Liver (tissue), 3 donors: ENCODE measurements around the gene GNG12.

Experiments
- EGR1 ChIP-seq, 2 donors: IDR thresholded peaks; 2 replicates each; pipeline ENCODE4 v1.6.1; 2016 to 2018; ENCODE audit warnings: antibody characterized with exemption in 2 of 2, low read depth in 2 of 2
- GABPA ChIP-seq, 2 donors: IDR thresholded peaks in 1 of 2; conservative IDR thresholded peaks in 1 of 2; 2 replicates each; pipeline ENCODE4 v1.6.1; 2016; ENCODE audit warnings: antibody characterized with exemption in 2 of 2, mild to moderate bottlenecking in 1 of 2, moderate library complexity in 1 of 2
- JUND ChIP-seq, 2 donors: IDR thresholded peaks; 2 replicates each; pipeline ENCODE4 v1.6.1; 2016; ENCODE audit warnings: antibody characterized with exemption in 2 of 2
- RXRA ChIP-seq, 2 donors: IDR thresholded peaks; 2 replicates each; pipeline ENCODE4 v1.6.1; 2017 to 2018; ENCODE audit warnings: antibody characterized with exemption in 2 of 2, mild to moderate bottlenecking in 1 of 2
- YY1 ChIP-seq: IDR thresholded peaks from 2 replicates; pipeline ENCODE4 v1.6.1; 2016; ENCODE audit warnings: antibody characterized with exemption, mild to moderate bottlenecking
- TF ChIP-seq, protein P1 (sequence below): fragments of 150-350 bp; IDR thresholded peaks from 2 replicates; pipeline ENCODE4 v1.5.1; 2017; ENCODE audit warnings: improper control_type of control experiment, low read depth, low read length; ENCODE audit not compliant: missing input control
- TF ChIP-seq, protein P2 (sequence below): IDR thresholded peaks from 2 replicates; pipeline ENCODE4 v1.6.1; 2016; ENCODE audit warnings: antibody characterized with exemption
- TF ChIP-seq, protein P3 (sequence below): IDR thresholded peaks from 2 replicates; pipeline ENCODE4 v1.6.1; 2016; ENCODE audit warnings: antibody characterized with exemption
- donor health status: healthy.
- donor health status: healthy.

DNA sequence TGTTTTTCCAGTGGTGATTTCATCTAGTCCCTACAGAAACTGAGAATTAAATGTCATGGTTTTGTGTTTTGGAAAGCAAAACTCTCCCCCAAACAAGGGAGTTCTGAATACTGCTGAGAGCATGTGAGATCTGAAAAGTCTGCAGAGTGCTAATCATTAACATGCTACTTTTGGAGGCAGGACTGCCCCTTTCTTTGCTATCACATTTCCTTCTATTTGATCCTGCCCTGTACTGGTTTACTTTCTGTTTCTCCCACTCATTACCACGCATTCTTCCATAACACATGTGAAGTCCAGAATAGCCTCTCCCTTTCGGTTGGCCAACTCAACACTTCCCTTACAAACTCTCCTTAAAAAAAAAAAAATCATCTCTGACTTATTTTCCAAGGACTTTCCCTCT lies 84.6 kb downstream of the GNG12 start:
- TF ChIP-seq, protein P1, sequence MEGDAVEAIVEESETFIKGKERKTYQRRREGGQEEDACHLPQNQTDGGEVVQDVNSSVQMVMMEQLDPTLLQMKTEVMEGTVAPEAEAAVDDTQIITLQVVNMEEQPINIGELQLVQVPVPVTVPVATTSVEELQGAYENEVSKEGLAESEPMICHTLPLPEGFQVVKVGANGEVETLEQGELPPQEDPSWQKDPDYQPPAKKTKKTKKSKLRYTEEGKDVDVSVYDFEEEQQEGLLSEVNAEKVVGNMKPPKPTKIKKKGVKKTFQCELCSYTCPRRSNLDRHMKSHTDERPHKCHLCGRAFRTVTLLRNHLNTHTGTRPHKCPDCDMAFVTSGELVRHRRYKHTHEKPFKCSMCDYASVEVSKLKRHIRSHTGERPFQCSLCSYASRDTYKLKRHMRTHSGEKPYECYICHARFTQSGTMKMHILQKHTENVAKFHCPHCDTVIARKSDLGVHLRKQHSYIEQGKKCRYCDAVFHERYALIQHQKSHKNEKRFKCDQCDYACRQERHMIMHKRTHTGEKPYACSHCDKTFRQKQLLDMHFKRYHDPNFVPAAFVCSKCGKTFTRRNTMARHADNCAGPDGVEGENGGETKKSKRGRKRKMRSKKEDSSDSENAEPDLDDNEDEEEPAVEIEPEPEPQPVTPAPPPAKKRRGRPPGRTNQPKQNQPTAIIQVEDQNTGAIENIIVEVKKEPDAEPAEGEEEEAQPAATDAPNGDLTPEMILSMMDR = no peak
- no peak for TF ChIP-seq EGR1 (IDR thresholded peaks at IDR 0.05; ENCODE audit: low read depth in 2 of 2)
- TF ChIP-seq JUND (IDR thresholded peaks at IDR 0.05) = no peak
- peak; percentile 48 for TF ChIP-seq YY1
- no peak for TF ChIP-seq GABPA (IDR thresholded peaks at IDR 0.05 in 1 of 2, conservative IDR thresholded peaks at IDR 0.05 in 1 of 2)
- TF ChIP-seq, protein P2, sequence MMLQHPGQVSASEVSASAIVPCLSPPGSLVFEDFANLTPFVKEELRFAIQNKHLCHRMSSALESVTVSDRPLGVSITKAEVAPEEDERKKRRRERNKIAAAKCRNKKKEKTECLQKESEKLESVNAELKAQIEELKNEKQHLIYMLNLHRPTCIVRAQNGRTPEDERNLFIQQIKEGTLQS = no peak
- TF ChIP-seq, protein P3, sequence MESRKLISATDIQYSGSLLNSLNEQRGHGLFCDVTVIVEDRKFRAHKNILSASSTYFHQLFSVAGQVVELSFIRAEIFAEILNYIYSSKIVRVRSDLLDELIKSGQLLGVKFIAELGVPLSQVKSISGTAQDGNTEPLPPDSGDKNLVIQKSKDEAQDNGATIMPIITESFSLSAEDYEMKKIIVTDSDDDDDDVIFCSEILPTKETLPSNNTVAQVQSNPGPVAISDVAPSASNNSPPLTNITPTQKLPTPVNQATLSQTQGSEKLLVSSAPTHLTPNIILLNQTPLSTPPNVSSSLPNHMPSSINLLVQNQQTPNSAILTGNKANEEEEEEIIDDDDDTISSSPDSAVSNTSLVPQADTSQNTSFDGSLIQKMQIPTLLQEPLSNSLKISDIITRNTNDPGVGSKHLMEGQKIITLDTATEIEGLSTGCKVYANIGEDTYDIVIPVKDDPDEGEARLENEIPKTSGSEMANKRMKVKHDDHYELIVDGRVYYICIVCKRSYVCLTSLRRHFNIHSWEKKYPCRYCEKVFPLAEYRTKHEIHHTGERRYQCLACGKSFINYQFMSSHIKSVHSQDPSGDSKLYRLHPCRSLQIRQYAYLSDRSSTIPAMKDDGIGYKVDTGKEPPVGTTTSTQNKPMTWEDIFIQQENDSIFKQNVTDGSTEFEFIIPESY = no peak
- peak; percentile 58 to 63 for TF ChIP-seq RXRA (IDR thresholded peaks at IDR 0.05)
